Measurements from ENCODE around the gene SCD5.

SCD5 gene

GRCh38 chr4:82667761-82668480, 130.7 kb downstream of the SCD5 start:
- H3K27ac ChIP-seq = no peak overlapping the region
- H3K79me2 ChIP-seq = no peaks in the 10 kb centered on the region
- no peaks in the 10 kb centered on the region for H3K9me3 ChIP-seq (ENCODE audit: control insufficient read depth, low read length)
- H2AFZ ChIP-seq = no peak overlapping the region
- no peaks in the 10 kb centered on the region for H3K27me3 ChIP-seq (ENCODE audit: control insufficient read depth, insufficient read depth, low read length)
- H3K4me2 ChIP-seq (ENCODE audit: low read length) = no peak overlapping the region
- no peak overlapping the region for H3K9ac ChIP-seq
- H3K4me3 ChIP-seq (ENCODE audit: low read depth, low read length) = no peak overlapping the region
- no peaks in the 10 kb centered on the region for H3K36me3 ChIP-seq (ENCODE audit: control insufficient read depth, insufficient read depth, low read length)
- TF ChIP-seq CTCF (IDR thresholded peaks at IDR 0.05) = no peak
- H3K4me1 ChIP-seq = no peaks in the 10 kb centered on the region

DNA sequence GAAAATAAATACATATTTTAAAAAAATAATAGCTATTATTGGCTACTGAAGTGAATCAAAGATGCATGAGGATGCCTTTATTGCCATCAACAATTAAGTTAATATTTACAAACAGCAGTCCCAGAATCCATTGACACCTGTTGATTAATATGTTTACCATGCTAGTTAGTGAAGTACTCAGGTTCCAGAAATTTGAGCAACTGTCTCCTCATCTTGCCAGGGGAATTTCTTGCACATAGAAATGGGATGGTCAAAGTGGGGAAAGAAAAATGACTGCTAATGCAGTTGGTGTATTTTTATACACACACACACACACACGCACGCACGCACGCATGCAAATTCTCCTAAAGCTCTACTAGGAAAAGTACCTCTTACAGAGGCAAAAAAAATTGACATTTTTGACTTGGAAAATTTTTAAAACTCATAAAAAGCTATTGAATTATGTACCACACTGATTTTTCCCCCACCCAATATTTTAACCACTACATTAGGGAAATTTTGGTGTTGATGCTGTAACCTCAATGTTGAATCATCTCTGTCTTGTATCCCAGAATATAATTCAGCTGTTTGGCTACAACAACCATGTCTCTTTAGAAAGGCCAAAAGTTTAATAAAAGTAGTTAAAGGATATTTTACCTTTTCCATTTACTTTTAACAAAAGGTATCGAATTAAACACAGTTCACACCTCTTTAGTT, 131.5 kb downstream of the SCD5 start:
- Histone ChIP-seq H3K27me3 (ENCODE audit: control insufficient read depth, insufficient read depth, low read length) (no peaks in the 10 kb centered on the region), H3K9ac (no peak overlapping the region), H3K79me2 (no peaks in the 10 kb centered on the region), H2AFZ (no peak overlapping the region), H3K4me2 (ENCODE audit: low read length) (no peak overlapping the region), H3K4me3 (ENCODE audit: low read depth, low read length) (no peak overlapping the region), H3K9me3 (ENCODE audit: control insufficient read depth, low read length) (no peaks in the 10 kb centered on the region), H3K36me3 (ENCODE audit: control insufficient read depth, insufficient read depth, low read length) (no peaks in the 10 kb centered on the region), H3K27ac (no peak overlapping the region), H3K4me1 (no peaks in the 10 kb centered on the region)
- no peak for TF ChIP-seq CTCF (IDR thresholded peaks at IDR 0.05)

GRCh38 chr4:82661181-82661992, 137.2 kb downstream of the SCD5 start:
- Histone ChIP-seq H3K27me3 (ENCODE audit: control insufficient read depth, insufficient read depth, low read length) (no peaks in the 10 kb centered on the region), H3K4me2 (ENCODE audit: low read length) (no peak overlapping the region), H3K4me3 (ENCODE audit: low read depth, low read length) (no peak overlapping the region), H3K9me3 (ENCODE audit: control insufficient read depth, low read length) (no peaks in the 10 kb centered on the region), H3K36me3 (ENCODE audit: control insufficient read depth, insufficient read depth, low read length) (no peaks in the 10 kb centered on the region), H2AFZ (no peak overlapping the region), H3K27ac (no peak overlapping the region), H3K9ac (no peak overlapping the region), H3K79me2 (no peaks in the 10 kb centered on the region), H3K4me1 (no peaks in the 10 kb centered on the region)
- no peak for TF ChIP-seq CTCF (IDR thresholded peaks at IDR 0.05)

DNA sequence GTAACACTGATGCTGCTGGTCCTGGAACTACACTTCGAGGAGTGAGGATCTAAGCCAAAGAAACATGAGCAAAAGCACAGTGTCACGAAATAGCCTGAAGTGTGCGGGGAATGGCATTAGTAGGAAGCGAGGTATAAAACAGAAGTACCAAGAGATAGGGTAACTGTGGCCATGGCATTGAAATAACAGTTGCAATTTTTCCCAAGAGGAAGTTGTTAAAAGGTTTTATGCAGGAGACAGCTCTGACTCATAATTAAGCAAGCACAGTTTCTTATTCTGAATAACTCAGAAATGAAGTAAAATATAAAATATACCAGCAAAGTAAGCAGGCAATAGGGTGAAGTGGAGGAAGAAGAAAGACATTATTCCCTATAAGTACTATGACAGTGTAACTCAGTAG, 146.5 kb downstream of the SCD5 start:
- Histone ChIP-seq H3K4me1 (no peaks in the 10 kb centered on the region), H3K27ac (no peak overlapping the region), H3K4me3 (ENCODE audit: low read depth, low read length) (no peak overlapping the region), H3K79me2 (no peaks in the 10 kb centered on the region), H2AFZ (no peak overlapping the region), H3K9ac (no peak overlapping the region), H3K36me3 (ENCODE audit: control insufficient read depth, insufficient read depth, low read length) (no peaks in the 10 kb centered on the region), H3K9me3 (ENCODE audit: control insufficient read depth, low read length) (no peaks in the 10 kb centered on the region), H3K4me2 (ENCODE audit: low read length) (no peak overlapping the region), H3K27me3 (ENCODE audit: control insufficient read depth, insufficient read depth, low read length) (no peaks in the 10 kb centered on the region)
- no peak for TF ChIP-seq CTCF (IDR thresholded peaks at IDR 0.05)

Measured in parathyroid adenoma (tissue), 2 donors.